Hematopoietic multipotent progenitor cell treated with erythropoietin and hydrocortisone succinate and interleukin-3 and kit ligand, for 15 days (in vitro differentiated cells): ENCODE data around the gene PLXNA4.

Source experiments
- DNase-seq: peaks from one replicate; pipeline ENCODE4 v3.0.0-alpha.2; 2015; ENCODE audit warnings: low spot score

Gene PLXNA4

GRCh38 chr7:132317701-132318351, 258.4 kb downstream of the PLXNA4 start:
- no peak for DNase-seq

- DNase-seq, result no peak
Observed at GRCh38 chr7:132312531-132313055, 263.7 kb downstream of the PLXNA4 start.

DNA sequence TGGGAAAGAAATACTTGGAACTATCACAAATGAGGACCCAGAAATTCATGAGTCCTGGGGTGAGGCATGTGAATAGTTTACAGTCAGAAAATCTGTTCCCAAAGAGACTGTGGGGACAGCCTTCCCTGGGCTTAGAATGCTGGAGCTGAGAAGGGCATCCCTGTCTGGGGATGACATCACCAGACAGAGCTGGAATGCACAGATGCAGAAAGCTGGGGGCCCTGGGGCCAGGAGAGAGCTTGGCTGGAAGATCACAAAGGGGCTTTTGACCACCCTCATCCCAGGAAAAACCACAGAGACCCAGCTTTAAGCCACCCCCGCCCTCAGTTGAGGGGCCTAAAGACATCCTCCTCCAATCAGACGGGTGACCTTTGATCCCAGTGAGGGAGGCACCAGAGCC, 264.5 kb downstream of the PLXNA4 start:
- no peak for DNase-seq

DNA sequence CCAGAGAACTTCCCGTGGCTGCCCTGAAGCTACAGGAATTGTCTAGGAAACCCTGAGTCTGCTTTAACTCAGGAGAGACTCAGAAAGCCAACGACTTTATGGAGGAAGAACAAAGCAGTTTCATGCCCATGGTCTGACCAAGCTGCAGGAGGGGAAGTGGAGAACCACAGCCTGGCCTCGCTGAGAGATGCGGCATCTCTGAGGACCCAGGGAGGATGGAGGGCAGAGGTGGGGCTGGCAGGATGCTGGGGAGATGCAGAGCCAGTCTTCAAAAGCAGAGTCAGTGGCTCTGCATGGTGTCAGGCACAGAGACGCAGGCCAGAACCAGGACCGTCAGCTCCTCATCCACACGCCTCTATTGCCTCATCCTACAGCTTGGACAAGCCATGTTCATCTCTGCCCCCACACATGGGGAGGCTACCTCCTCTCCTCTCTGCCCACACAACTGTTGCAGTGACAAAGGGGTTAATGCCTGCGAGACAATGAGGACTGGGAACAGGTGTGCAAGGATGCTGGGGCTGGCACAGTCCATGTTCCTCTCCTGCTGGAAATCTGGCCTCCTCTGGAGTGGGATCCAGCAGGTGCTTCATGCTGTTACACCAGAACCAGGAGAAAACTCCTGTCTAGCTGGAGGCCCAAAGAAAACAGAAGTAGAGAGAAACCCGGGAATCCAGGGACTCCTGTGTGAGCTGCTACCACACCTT, 267.0 kb downstream of the PLXNA4 start:
- no peak for DNase-seq

GRCh38 chr7:132307465-132307864, 268.8 kb downstream of the PLXNA4 start:
- DNase-seq, result no peak

DNA sequence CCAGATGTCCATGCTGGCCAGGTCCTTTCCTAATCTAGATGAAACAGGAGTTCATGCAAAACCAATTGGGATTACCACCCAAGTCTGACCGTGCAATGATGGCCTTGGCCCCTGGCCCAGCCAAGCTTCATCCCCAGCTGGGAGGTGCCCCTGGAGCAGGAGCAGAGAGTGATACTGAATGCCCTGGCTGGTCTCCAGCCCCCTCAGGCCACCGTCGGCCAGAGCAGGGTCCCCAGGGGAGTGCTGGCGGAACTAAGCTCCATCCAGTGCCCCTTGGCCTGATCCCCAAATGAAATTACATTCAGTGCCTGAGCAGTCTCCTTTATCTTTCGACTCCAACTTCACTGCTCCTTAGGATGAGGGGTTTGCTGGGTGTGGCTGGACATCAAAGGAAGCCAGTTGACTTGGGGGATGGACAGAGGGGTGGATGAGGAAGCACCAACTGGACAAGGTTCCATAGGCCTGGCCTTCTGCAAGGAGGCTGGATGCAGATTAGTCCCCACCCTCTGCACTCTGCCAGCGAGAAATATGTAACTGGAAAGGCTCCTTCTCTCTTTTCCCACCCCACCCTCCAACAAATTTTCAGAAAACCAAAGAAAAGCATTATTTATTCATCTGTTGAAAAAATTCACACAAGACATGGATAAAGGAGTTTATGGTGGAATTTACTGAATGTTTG, 275.5 kb downstream of the PLXNA4 start:
- no peak for DNase-seq

- DNase-seq, result no peak
Observed at GRCh38 chr7:132298790-132299189, 277.5 kb downstream of the PLXNA4 start.

- no peak for DNase-seq
Observed at GRCh38 chr7:132296820-132297219, 279.4 kb downstream of the PLXNA4 start.

DNA sequence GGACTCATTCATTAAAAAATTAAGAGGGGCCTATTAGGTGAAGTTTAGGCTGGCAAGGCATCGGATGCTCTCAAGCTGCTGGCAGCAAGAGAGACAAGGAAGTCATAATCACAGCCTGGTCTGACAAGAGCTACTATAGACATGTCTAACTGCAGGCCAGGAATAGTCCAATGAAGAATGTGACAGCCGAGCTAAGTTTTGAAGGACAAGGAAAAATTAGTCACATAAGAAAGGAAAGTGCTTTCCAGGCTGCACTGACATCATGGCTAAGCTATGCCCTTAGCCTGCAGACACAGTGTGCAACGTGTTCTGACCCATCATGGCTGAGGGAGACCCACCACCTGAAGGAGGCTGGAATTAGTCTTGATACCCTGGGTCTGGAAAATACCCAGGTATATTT, 281.1 kb downstream of the PLXNA4 start:
- no peak for DNase-seq

DNA sequence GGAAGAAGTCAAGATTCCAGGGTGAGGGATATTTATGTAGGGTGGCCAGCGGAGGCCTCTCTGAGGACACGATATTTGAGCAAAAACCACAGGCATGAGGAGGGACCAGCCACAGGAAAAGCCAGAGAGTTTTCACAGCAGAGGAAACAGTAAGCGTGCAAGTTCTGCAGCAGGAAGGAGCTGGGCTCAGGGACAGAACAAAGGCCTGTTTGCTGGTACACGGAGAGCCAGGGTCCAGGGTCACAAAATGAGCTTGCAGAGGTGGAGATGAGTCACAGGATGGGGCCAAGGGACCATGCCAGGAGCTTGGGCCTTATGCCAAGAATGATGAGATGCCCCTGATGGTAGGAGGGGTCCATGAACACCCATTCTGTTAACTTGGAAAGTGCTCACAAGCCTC, 283.5 kb downstream of the PLXNA4 start:
- DNase-seq, result no peak

DNA sequence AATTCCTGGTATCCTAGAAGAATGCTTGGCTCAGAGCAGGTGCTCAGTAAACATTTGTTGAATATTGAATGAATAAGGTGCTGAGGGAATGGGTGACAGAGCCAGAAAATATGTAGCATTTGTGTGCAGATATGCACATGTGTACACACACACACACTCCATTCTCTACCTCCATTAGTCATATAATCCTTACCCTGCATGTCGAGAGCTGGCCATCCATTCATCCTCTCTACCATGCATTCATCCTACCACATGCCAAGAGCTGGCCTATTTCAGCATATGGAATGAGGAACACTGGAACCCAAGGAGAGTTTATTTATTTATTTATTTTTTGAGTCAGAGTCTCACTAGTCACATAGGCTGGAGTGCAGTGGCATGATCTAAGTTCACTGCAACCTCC, 284.8 kb downstream of the PLXNA4 start:
- no peak for DNase-seq

DNA sequence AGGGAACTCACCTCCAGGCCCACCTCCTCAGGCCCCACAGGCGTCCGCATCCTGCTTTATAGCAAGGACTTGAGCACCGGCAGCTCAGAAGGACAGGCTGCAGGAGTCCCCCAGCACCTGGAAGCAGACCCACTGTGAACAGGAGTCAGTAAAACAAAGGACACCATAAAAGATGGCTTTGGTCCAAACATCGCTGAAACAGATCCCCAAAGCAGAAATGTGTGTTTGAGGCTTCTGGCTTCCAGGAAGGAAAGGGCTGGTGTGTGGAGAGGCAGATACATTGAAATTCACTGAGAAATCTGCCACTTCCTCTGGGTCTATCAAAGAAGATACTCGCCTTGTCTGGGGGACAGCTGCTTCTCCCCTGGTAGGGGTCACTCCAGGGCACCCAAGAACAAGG, 286.2 kb downstream of the PLXNA4 start:
- no peak for DNase-seq

DNA sequence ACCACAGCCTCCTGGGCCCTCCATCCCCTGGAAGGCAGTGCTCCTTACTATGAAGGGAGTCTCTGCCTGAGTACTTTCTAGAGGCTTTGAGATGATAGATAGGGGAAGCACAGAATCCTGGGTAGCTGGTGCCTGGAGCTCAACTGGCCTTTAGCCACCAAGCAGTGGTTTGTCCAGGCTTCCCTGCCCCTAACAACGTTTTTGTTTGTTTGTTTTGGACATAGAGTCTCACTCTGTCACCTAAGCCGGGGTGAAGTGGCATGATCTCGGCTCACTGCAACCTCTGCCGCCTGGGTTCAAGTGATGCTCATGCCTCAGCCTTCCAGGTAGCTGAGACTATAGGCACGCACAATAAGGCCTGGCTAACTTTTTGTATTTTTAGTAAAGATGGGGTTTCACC, 289.4 kb downstream of the PLXNA4 start:
- no peak for DNase-seq

DNA sequence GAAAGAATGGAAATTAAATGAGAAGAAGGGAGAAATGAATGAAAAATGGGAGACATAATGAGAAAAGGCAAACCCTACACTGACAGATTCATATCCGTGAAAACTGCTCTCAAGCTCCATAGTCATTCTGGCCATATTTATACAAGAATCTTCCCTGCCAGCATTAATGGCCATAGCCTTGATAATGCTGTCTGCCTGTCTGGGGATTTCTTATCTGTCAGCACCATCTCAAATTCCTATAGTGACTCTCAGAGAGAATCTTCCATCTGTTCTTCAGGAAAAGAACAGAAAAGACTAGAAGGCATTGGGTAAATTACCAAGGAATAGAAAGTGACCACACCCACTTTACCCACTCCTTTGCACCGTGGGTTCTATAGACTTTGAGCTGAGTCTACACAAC, 295.9 kb downstream of the PLXNA4 start:
- no peak for DNase-seq

DNA sequence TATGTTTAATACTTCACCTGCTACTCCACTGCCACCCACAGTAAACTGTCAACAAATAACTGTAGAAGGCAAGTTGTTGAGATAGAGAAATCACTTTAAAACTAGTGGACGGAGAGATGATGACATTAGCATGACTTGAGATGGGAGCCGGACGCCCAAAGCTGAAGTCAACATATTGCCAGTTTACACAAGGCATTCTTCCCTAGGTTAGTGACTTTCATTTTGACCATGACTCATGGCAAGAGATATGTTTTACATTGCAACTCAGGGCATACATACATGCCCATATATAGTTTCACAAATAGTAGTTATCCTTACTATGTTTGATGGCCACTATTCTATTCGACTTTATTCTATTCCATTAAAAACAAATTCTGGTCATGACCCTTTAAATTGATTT, 296.6 kb downstream of the PLXNA4 start:
- no peak for DNase-seq

- DNase-seq, result no peak
Observed at GRCh38 chr7:132276976-132277725, 299.1 kb downstream of the PLXNA4 start.

GRCh38 chr7:132276234-132276630, 300.0 kb downstream of the PLXNA4 start:
- no peak for DNase-seq

DNA sequence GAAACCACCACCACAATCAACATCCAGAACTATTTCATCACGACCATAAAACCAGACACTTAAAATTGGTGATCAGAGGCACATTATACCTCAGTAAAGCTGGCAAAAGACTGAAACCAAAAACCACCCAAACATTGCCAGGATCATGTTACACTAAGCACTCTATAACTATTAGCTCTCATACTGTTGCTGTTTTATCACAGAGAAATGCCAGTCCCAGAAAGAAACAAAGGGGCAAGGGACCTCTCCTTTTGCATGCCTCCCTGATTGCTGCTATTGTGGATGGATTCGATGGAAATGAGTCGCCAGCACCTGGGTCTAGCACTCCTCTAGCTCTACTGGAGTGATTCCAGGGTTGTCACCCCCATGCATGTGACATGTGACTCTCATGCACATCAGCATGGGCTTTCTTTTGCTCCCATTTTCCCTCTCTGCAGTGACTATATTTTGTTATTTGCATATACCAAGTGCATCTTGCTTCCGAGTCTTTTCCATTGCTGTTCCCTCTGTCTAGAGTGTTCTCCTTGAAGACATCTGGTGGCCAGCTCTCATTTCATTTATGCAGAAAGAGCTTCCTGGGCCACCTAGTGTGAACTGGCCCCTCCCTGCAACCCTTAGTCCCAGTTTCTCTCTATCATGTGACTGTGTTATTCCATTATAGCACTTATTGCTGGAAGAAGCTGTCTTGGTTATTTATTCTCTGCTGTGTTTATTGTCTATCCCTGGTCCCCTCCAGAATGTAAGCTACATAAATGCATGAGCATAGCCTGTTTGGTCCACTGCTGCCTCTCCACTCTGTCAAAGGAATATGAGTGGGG, 300.6 kb downstream of the PLXNA4 start:
- no peak for DNase-seq

DNA sequence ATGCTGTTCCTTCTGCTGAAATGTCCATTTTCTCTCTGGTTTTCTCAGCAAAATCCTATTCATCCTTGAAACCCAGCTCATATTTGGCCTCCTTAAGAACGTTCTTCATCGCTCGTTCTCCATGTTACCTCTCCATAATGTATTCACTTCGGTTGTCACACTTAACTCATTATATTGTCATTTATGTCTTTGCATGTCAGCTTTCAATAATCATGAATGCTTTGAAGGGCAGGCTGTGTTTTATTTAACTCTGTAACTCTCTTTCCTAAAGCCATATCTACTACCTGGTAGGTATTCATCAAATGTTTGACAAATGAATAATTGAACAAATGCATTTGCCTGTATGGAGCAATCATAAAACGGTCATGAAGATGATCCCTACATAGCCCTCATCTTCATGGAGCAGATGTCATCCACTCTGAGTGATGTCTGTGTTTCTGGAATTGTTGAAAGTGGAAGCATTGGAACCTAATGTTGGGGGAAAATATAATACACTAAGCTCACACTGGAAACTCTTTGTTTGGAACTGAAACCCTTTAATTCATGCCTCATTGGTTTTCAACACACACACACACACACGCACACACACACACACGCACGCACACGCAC, 303.4 kb downstream of the PLXNA4 start:
- DNase-seq, result no peak

- no peak for DNase-seq
Observed at GRCh38 chr7:132270517-132270916, 305.8 kb downstream of the PLXNA4 start.

DNA sequence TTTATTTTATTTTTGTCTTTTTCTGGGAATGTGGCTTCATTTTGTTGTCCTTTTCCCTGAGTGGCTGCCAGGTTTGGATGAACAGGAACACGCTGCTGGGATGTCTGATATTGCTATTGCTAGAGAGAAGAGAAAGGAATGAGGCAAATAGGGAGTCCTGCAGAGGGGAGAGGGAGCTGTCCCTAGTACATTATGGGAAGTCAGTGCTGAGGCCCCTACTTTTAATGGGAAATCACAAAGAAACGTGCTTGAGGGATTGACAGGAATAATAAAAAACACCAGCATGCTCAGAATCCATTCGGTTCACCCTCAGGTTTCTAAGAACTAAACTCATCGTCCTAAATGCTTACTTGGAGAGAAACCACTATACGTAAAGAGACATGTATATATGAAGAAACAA, 306.6 kb downstream of the PLXNA4 start:
- DNase-seq, result no peak
